CD4-positive, alpha-beta T cell (primary cell): ENCODE data around the gene GIT1. TPM values are rescaled to one million over a fixed set of nuclear protein-coding genes. Genes with fewer than 3 reads are reported as not detected.

Source experiments
- ATAC-seq: fragments of 200-7000 bp; cut with Tn5 transposase; one replicate; pipeline ENCODE4 v1.10.0; 2022; ENCODE audit warnings: mild to moderate bottlenecking; ENCODE audit not compliant: poor library complexity
- CTCF ChIA-PET: fragments of 350-600 bp; sonication (Branson Sonifier 250); formaldehyde crosslinking; loops from one replicate; lab custom pipeline; 2021; ENCODE audit warnings: antibody characterized with exemption, inconsistent platforms; lab: Charles Lee
- POLR2A ChIA-PET: fragments of 350-600 bp; sonication (Branson Sonifier 250); formaldehyde crosslinking; loops from one replicate; lab custom pipeline; 2021; ENCODE audit warnings: antibody characterized with exemption, inconsistent platforms; lab: Charles Lee
- DNase-seq, 14 experiments: peaks; one replicate each; pipeline ENCODE4 v3.0.0-alpha.2; 2013 to 2020; ENCODE audit warnings: mixed read lengths in 2 of 14
- H3K27ac ChIP-seq, 2 donors: one replicate each; pipeline versions ENCODE4 v1.5.1 to v1.7.0; 2013; ENCODE audit warnings: low read length in 2 of 2, low read depth in 1 of 2, mild to moderate bottlenecking in 1 of 2
- H3K27me3 ChIP-seq, 2 experiments: 1 replicate in 1 of 2; 2 replicates in 1 of 2; pipeline versions ENCODE4 v1.6.1 to v1.7.0; 2013; ENCODE audit warnings: low read length in 2 of 2, control low read depth in 1 of 2, mild to moderate bottlenecking in 1 of 2, moderate library complexity in 1 of 2; ENCODE audit not compliant: insufficient read depth in 2 of 2, control insufficient read depth in 1 of 2
- H3K36me3 ChIP-seq: one replicate; pipeline ENCODE4 v1.6.1; 2013; ENCODE audit warnings: low read length, control low read depth; ENCODE audit not compliant: insufficient read depth
- H3K4me1 ChIP-seq: one replicate; pipeline ENCODE4 v1.6.1; 2013; ENCODE audit warnings: low read length, control low read depth; ENCODE audit not compliant: insufficient read depth
- H3K4me3 ChIP-seq: one replicate; pipeline ENCODE4 v1.5.1; 2013; ENCODE audit warnings: mild to moderate bottlenecking, low read length, moderate library complexity
- H3K9me3 ChIP-seq, 2 experiments: 1 replicate in 1 of 2; 2 replicates in 1 of 2; pipeline versions ENCODE4 v1.6.1 to v1.7.0; 2013; ENCODE audit warnings: low read length in 2 of 2, mild to moderate bottlenecking in 2 of 2, control low read depth in 1 of 2, moderate library complexity in 1 of 2; ENCODE audit not compliant: control insufficient read depth in 1 of 2, insufficient read depth in 1 of 2
- H3K27ac Mint-ChIP-seq: one replicate; pipeline ENCODE4 v1.8.0; 2020; ENCODE audit warnings: mixed read lengths
- H3K27me3 Mint-ChIP-seq: one replicate; pipeline ENCODE4 v1.8.0; 2021; ENCODE audit warnings: mixed read lengths
- H3K36me3 Mint-ChIP-seq: one replicate; pipeline ENCODE4 v1.8.0; 2021; ENCODE audit warnings: low read depth, mixed read lengths
- H3K4me1 Mint-ChIP-seq: one replicate; pipeline ENCODE4 v1.8.0; 2021; ENCODE audit warnings: low read depth, mixed read lengths
- H3K4me3 Mint-ChIP-seq: one replicate; pipeline ENCODE4 v1.8.0; 2020; ENCODE audit warnings: mild to moderate bottlenecking, mixed read lengths
- H3K9me3 Mint-ChIP-seq: one replicate; pipeline ENCODE4 v1.8.0; 2020; ENCODE audit warnings: mixed read lengths
- intact Hi-C, 2 experiments: fragments of 100-400 bp; cut with DNase I in 1 of 2; cut with micrococcal nuclease in 1 of 2; formaldehyde crosslinking; loops; one replicate each; pipeline versions ENCODE4 v1.15.1 to v1.9.0; 2023 to 2025; cut with DNase I, micrococcal nuclease
- total RNA-seq, 174 experiments: library from RNA in 2 of 174; stranded (reverse) in 2 of 174; gene quantifications; one replicate each; pipeline ENCODE4 v1.2.3 and lab custom pipeline; 2021 to 2026
- TF ChIP-seq, protein P1 (sequence below): fragments of 200-600 bp; IDR thresholded peaks from one replicate; pipeline ENCODE4 v1.8.0; 2022; ENCODE audit warnings: antibody characterized with exemption, mild to moderate bottlenecking

The GIT1 gene
- total RNA-seq, 2 experiments from 2014 or later = 35.8 to 36.7 TPM

DNA sequence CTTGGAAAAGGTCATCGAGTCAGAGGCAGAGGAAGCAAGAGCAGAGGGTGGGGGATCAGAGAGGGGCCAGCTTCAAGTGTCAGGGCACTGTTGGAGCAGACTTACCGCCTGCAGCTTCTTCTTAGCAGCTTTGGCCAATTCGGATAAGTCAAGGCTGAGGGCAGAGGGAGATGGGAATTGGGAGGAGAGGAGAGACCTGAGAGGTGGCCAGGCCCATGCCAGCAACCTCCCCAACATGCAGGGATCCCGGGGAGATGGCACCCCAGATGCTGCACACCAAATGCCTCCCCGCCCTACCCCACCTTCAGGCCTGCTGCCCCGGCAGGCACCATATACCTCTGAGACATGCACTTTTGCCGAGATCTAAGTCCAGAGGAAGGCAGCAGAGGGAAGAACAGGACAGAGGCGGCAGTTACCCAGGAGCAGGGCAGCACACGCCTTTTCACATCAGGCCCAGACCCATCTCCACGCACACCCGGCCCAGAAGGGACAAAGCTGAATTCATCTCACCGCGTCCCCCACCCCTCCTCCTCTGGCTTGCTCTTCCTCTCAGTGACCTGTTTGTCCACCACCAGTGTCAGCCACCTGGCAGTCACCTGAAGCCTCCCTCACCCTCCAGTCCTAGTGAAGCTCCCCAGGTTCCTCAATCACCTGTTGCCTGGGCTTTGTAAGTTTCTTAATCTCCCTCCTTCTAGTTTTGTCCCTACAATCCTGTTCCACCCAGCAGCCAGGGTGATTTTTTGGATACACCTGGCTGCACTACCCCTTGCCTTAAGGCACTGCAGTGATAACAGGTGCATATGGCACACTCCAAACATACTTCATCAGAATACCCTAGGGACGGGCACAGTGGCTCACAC, 10.6 kb downstream of the GIT1 start:
- Histone ChIP-seq H3K4me3 (no peak overlapping the region), H3K27ac (no peak overlapping the region), H3K36me3 (peaks cover 84% of the 10 kb centered on the region), H3K9me3 (no peaks in the 10 kb centered on the region), H3K27me3 (no peaks in the 10 kb centered on the region), H3K4me1 (peaks cover 14% of the 10 kb centered on the region)
- H3K4me1 Mint-ChIP-seq = peaks cover 14% of the 10 kb centered on the region
- ChIA-PET POLR2A (interaction anchor here (1.3 to 3.0 kb wide), 3 partner anchors 12 to 39 kb away, joined by 4 to 14 read pairs (median 9); partner anchors contain the start of gene ABHD15), CTCF (interaction anchor here (1.0 to 7.8 kb wide), 3 partner anchors 14 to 61 kb away, joined by 3 to 48 read pairs (median 34); partner anchors contain the start of gene ANKRD13B)
- DNase-seq (peak in 1 of 14 experiments; percentile 16), ATAC-seq (no peak)
- peaks cover 56% of the 10 kb centered on the region for H3K36me3 Mint-ChIP-seq
- H3K27ac Mint-ChIP-seq = peak overlapping the region; percentile 36
- no peak overlapping the region for H3K4me3 Mint-ChIP-seq
- no peaks in the 10 kb centered on the region for H3K27me3 Mint-ChIP-seq
- H3K9me3 Mint-ChIP-seq = no peaks in the 10 kb centered on the region
- intact Hi-C loops = loop anchor here in 1 of 2 experiments (10.0 kb wide), 1 partner anchor 896 kb away; the partner anchor contains the start of gene GOSR1
- TF ChIP-seq, protein P1, sequence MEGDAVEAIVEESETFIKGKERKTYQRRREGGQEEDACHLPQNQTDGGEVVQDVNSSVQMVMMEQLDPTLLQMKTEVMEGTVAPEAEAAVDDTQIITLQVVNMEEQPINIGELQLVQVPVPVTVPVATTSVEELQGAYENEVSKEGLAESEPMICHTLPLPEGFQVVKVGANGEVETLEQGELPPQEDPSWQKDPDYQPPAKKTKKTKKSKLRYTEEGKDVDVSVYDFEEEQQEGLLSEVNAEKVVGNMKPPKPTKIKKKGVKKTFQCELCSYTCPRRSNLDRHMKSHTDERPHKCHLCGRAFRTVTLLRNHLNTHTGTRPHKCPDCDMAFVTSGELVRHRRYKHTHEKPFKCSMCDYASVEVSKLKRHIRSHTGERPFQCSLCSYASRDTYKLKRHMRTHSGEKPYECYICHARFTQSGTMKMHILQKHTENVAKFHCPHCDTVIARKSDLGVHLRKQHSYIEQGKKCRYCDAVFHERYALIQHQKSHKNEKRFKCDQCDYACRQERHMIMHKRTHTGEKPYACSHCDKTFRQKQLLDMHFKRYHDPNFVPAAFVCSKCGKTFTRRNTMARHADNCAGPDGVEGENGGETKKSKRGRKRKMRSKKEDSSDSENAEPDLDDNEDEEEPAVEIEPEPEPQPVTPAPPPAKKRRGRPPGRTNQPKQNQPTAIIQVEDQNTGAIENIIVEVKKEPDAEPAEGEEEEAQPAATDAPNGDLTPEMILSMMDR = no peak

DNA sequence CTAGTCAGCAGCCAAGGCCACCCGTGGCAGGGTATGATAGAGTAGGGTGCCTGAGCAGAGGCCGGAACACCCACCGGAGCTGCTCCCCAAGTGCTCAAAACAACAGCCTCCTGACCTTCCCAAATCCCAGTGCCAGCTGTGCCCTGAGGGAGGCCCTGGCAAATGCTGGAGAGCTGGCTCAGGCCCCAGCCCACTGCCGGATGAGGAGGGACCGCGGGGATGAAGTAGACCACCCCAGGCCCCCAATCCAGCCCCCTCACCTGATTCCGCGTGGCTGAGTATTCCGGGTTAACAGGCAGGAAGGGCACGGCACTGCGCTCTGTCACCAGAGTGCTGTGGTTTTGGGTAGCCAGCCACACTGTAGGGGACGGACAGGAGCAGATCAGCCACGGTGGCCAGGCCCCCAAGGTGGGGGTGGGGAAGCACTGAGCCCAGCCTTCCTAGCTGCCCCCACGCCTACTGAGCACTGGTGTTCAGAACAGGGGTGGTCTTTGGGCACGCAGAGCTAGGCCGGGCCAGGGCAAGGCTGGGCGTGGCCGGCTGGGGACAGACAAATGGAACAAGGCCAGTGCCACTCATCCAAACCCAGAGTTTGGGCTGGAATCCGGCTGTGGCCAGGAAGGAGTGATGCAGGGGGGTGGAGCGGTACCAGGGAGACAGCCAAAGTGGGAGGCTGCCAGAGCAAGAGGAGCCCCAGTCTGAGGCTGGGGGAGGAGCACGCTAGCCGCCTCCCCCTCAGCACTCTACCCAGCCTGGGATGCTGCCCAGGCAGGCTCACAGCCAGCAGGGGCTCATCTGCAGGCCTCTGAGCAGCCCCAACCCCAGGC, 11.8 kb downstream of the GIT1 start:
- no peak for ATAC-seq
- peaks cover 82% of the 10 kb centered on the region for H3K36me3 ChIP-seq
- TF ChIP-seq, protein P1 = no peak
- Mint-ChIP-seq H3K36me3 (peaks cover 58% of the 10 kb centered on the region), H3K4me1 (peaks cover 6% of the 10 kb centered on the region), H3K4me3 (no peak overlapping the region), H3K27me3 (no peaks in the 10 kb centered on the region), H3K27ac (no peak overlapping the region), H3K9me3 (no peaks in the 10 kb centered on the region)
- ChIA-PET CTCF (interaction anchor here (0.6 to 7.8 kb wide), 3 partner anchors 14 to 337 kb away, joined by 3 to 48 read pairs (median 4); no protein-coding TSS in a partner anchor), POLR2A (interaction anchor here (2.6 kb wide), 1 partner anchor 40 kb away, joined by 9 read pairs; no protein-coding TSS in a partner anchor)
- peak in 1 of 14 experiments; percentile 27 for DNase-seq
- no peaks in the 10 kb centered on the region for H3K27me3 ChIP-seq
- peaks cover 17% of the 10 kb centered on the region for H3K4me1 ChIP-seq
- no peak overlapping the region for H3K4me3 ChIP-seq
- intact Hi-C loops = loop anchor here in 1 of 2 experiments (10.0 kb wide), 1 partner anchor 897 kb away; the partner anchor contains the start of gene GOSR1
- H3K9me3 ChIP-seq = no peaks in the 10 kb centered on the region
- H3K27ac ChIP-seq = no peak overlapping the region

DNA sequence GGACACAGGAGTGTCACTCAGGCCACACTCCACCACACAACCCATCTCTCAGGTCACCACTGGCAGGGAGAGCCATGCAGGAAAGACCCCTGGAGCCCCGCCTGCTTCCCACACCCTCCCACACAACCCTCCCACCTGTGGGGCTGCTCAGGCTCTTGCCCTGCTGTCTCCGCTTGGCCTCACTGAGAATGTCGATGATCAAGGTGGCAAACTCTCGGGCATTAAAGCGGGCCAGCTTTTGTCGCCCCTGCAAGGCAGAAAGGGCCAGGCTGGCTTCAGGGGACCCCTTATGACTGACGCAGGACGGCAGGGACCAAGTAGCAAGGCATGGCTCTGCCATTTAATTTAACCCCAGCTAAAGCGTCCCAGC, 12.5 kb downstream of the GIT1 start:
- Histone ChIP-seq H3K9me3 (no peaks in the 10 kb centered on the region), H3K4me1 (peaks cover 17% of the 10 kb centered on the region), H3K36me3 (peaks cover 79% of the 10 kb centered on the region), H3K27ac (no peak overlapping the region), H3K27me3 (no peaks in the 10 kb centered on the region), H3K4me3 (no peak overlapping the region)
- H3K36me3 Mint-ChIP-seq = peaks cover 51% of the 10 kb centered on the region
- no peaks in the 10 kb centered on the region for H3K27me3 Mint-ChIP-seq
- CTCF ChIA-PET = interaction anchor here (1.2 to 7.8 kb wide), 3 partner anchors 15 to 41 kb away, joined by 4 to 48 read pairs (median 4); no protein-coding TSS in a partner anchor
- intact Hi-C loops = loop anchor here in 1 of 2 experiments (10.0 kb wide), 1 partner anchor 898 kb away; the partner anchor contains the start of gene GOSR1
- TF ChIP-seq, protein P1 = no peak
- no peak overlapping the region for H3K4me3 Mint-ChIP-seq
- H3K27ac Mint-ChIP-seq = no peak overlapping the region
- no peak for ATAC-seq
- H3K9me3 Mint-ChIP-seq = no peaks in the 10 kb centered on the region
- peaks cover 6% of the 10 kb centered on the region for H3K4me1 Mint-ChIP-seq
- DNase-seq = peak in 1 of 14 experiments; percentile 26
- POLR2A ChIA-PET = interaction anchor here (1.0 kb wide), 1 partner anchor 40 kb away, joined by 5 read pairs; no protein-coding TSS in a partner anchor
